Measurements from ENCODE around the gene CDH4. TPM values are rescaled to one million over a fixed set of nuclear protein-coding genes. Genes with fewer than 3 reads are reported as not detected.

CDH4 gene
- total RNA-seq, 1 donor from 2014 or later = 3.2 TPM

GRCh38 chr20:61940491-61940890 is 688.4 kb downstream of the CDH4 start:
- no peak overlapping the region for H3K27ac ChIP-seq (ENCODE audit: low read depth, low read length)
- H3K4me3 ChIP-seq (ENCODE audit: insufficient read depth, low read depth, low read length) = no peak overlapping the region
- no peaks in the 10 kb centered on the region for H3K27me3 ChIP-seq (ENCODE audit: insufficient read depth, low read length)
- no peaks in the 10 kb centered on the region for H3K9me3 Mint-ChIP-seq (ENCODE audit: unreplicated experiment)
- H3K27ac Mint-ChIP-seq (ENCODE audit: unreplicated experiment) = no peak overlapping the region
- no peak for TF ChIP-seq CTCF (IDR thresholded peaks at IDR 0.05; ENCODE audit: insufficient read depth, low read depth, low read length)
- TF ChIP-seq EZH2 (IDR thresholded peaks at IDR 0.05; ENCODE audit: insufficient read depth, low read length) = no peak
- H3K9me3 ChIP-seq (ENCODE audit: insufficient read depth, low read depth, low read length) = no peaks in the 10 kb centered on the region
- H4K20me1 ChIP-seq (ENCODE audit: insufficient read depth, low read length) = no peaks in the 10 kb centered on the region
- H3K4me3 Mint-ChIP-seq (ENCODE audit: unreplicated experiment) = no peak overlapping the region
- H3K36me3 ChIP-seq (ENCODE audit: insufficient read depth, low read length) = no peaks in the 10 kb centered on the region
- no peak for FAIRE-seq
- H3K9ac ChIP-seq (ENCODE audit: low read length) = no peak overlapping the region
- H3K4me1 ChIP-seq (ENCODE audit: insufficient read depth, low read length) = no peaks in the 10 kb centered on the region
- no peaks in the 10 kb centered on the region for H3K79me2 ChIP-seq (ENCODE audit: insufficient read depth, low read length)
- no peak overlapping the region for H3K4me2 ChIP-seq (ENCODE audit: low read length)
- H3K4me1 Mint-ChIP-seq (ENCODE audit: low read depth, unreplicated experiment) = no peaks in the 10 kb centered on the region
- no peak for DNase-seq (ENCODE audit: low read depth)
- H3K27me3 Mint-ChIP-seq (ENCODE audit: low read depth, unreplicated experiment) = peaks cover 7% of the 10 kb centered on the region
- no peaks in the 10 kb centered on the region for H3K36me3 Mint-ChIP-seq (ENCODE audit: low read depth, unreplicated experiment)
- H2AFZ ChIP-seq (ENCODE audit: low read depth, low read length) = no peak overlapping the region

DNA sequence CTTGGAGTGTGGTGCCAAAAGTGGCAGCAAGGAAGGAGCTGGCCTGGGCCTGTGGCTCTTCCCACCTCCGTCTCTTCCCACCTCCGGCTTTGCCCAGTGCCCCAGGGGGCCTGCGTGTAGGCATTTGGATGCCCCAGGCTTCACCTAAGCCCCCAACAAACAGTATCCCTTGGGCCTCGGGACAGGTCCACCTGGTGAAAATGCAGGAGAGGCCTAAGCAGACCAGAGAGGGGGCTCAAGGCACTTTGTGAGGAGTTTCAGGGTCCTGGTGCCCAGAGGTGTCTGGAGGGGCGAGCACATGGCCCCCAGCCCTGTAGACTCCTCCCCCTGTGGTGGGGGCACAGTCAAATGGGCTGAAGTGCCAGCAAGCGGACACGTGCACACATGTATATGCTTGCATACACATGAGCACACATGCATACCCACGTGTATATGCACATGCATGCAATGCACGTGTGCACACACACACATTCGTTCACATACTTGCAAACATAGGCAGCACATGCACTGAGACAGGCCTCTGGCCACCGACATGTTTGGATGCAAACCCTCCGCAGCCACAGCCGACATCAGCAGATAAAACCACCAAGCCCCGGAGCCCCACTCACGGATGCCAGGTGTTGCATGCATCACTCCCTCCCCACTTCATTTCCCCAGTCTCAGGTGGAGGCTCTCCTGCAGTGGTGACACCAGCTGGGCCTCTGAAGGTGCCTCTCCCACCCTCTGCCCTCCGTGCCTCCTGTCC is 689.1 kb downstream of the CDH4 start:
- no peaks in the 10 kb centered on the region for H3K36me3 Mint-ChIP-seq (ENCODE audit: low read depth, unreplicated experiment)
- no peaks in the 10 kb centered on the region for H3K9me3 ChIP-seq (ENCODE audit: insufficient read depth, low read depth, low read length)
- no peaks in the 10 kb centered on the region for H3K79me2 ChIP-seq (ENCODE audit: insufficient read depth, low read length)
- H3K4me3 ChIP-seq (ENCODE audit: insufficient read depth, low read depth, low read length) = no peak overlapping the region
- no peaks in the 10 kb centered on the region for H3K4me1 ChIP-seq (ENCODE audit: insufficient read depth, low read length)
- no peak overlapping the region for H3K4me3 Mint-ChIP-seq (ENCODE audit: unreplicated experiment)
- no peak overlapping the region for H2AFZ ChIP-seq (ENCODE audit: low read depth, low read length)
- H3K9ac ChIP-seq (ENCODE audit: low read length) = no peak overlapping the region
- no peak overlapping the region for H3K27ac ChIP-seq (ENCODE audit: low read depth, low read length)
- no peaks in the 10 kb centered on the region for H3K36me3 ChIP-seq (ENCODE audit: insufficient read depth, low read length)
- no peaks in the 10 kb centered on the region for H4K20me1 ChIP-seq (ENCODE audit: insufficient read depth, low read length)
- H3K4me2 ChIP-seq (ENCODE audit: low read length) = no peak overlapping the region
- H3K27ac Mint-ChIP-seq (ENCODE audit: unreplicated experiment) = no peak overlapping the region
- H3K27me3 Mint-ChIP-seq (ENCODE audit: low read depth, unreplicated experiment) = peaks cover 7% of the 10 kb centered on the region
- no peaks in the 10 kb centered on the region for H3K9me3 Mint-ChIP-seq (ENCODE audit: unreplicated experiment)
- TF ChIP-seq EZH2 (IDR thresholded peaks at IDR 0.05; ENCODE audit: insufficient read depth, low read length) (no peak), CTCF (IDR thresholded peaks at IDR 0.05; ENCODE audit: insufficient read depth, low read depth, low read length) (no peak)
- FAIRE-seq (no peak), DNase-seq (ENCODE audit: low read depth) (no peak)
- no peaks in the 10 kb centered on the region for H3K27me3 ChIP-seq (ENCODE audit: insufficient read depth, low read length)
- H3K4me1 Mint-ChIP-seq (ENCODE audit: low read depth, unreplicated experiment) = no peaks in the 10 kb centered on the region

- H3K36me3 Mint-ChIP-seq (ENCODE audit: low read depth, unreplicated experiment) = no peaks in the 10 kb centered on the region
- TF ChIP-seq CTCF (IDR thresholded peaks at IDR 0.05; ENCODE audit: insufficient read depth, low read depth, low read length) = no peak
- TF ChIP-seq EZH2 (IDR thresholded peaks at IDR 0.05; ENCODE audit: insufficient read depth, low read length) = no peak
- no peak overlapping the region for H3K27ac Mint-ChIP-seq (ENCODE audit: unreplicated experiment)
- no peak overlapping the region for H3K9ac ChIP-seq (ENCODE audit: low read length)
- H3K4me3 ChIP-seq (ENCODE audit: insufficient read depth, low read depth, low read length) = no peak overlapping the region
- H3K36me3 ChIP-seq (ENCODE audit: insufficient read depth, low read length) = no peaks in the 10 kb centered on the region
- H3K4me2 ChIP-seq (ENCODE audit: low read length) = no peak overlapping the region
- no peaks in the 10 kb centered on the region for H3K4me1 ChIP-seq (ENCODE audit: insufficient read depth, low read length)
- no peaks in the 10 kb centered on the region for H3K9me3 ChIP-seq (ENCODE audit: insufficient read depth, low read depth, low read length)
- no peaks in the 10 kb centered on the region for H3K27me3 ChIP-seq (ENCODE audit: insufficient read depth, low read length)
- H3K27me3 Mint-ChIP-seq (ENCODE audit: low read depth, unreplicated experiment) = peaks cover 7% of the 10 kb centered on the region
- H3K4me3 Mint-ChIP-seq (ENCODE audit: unreplicated experiment) = no peak overlapping the region
- FAIRE-seq = no peak
- no peak for DNase-seq (ENCODE audit: low read depth)
- H3K27ac ChIP-seq (ENCODE audit: low read depth, low read length) = no peak overlapping the region
- no peaks in the 10 kb centered on the region for H4K20me1 ChIP-seq (ENCODE audit: insufficient read depth, low read length)
- no peak overlapping the region for H2AFZ ChIP-seq (ENCODE audit: low read depth, low read length)
- H3K9me3 Mint-ChIP-seq (ENCODE audit: unreplicated experiment) = no peaks in the 10 kb centered on the region
- H3K79me2 ChIP-seq (ENCODE audit: insufficient read depth, low read length) = no peaks in the 10 kb centered on the region
- no peaks in the 10 kb centered on the region for H3K4me1 Mint-ChIP-seq (ENCODE audit: low read depth, unreplicated experiment)
Observed at GRCh38 chr20:61941721-61942405, 689.8 kb downstream of the CDH4 start.

Measured in astrocyte (in vitro differentiated cells and primary cell).